ENCODE measurements around the gene CA10.
A peak's percentile ranks its signal among the peaks of the same experiment; 100 is the strongest.

CA10 gene

GRCh38 chr17:52170963-52171572, 12.6 kb upstream of the CA10 start:
- Histone ChIP-seq H4K20me1 (ENCODE audit: control insufficient read depth, insufficient read depth, low read depth, low read length) (no peaks in the 10 kb centered on the region), H3K4me1 (ENCODE audit: control insufficient read depth, low read length) (no peaks in the 10 kb centered on the region), H3F3A (ENCODE audit: control insufficient read depth, insufficient read depth) (no peaks in the 10 kb centered on the region), H3K79me2 (ENCODE audit: control insufficient read depth, low read length) (no peaks in the 10 kb centered on the region), H3K9me3 (ENCODE audit: control insufficient read depth, insufficient read depth, low read length) (no peaks in the 10 kb centered on the region), H3K27ac (ENCODE audit: low read depth, low read length) (no peak overlapping the region), H3K9me2 (replicated peaks; ENCODE audit: control insufficient read depth, low read length) (no peaks in the 10 kb centered on the region), H3K4me2 (ENCODE audit: low read length) (no peak overlapping the region), H3K4me3 (ENCODE audit: low read length) (no peak overlapping the region), H3K36me3 (ENCODE audit: control insufficient read depth, low read length) (no peaks in the 10 kb centered on the region), H3K27me3 (ENCODE audit: control insufficient read depth, low read length) (no peaks in the 10 kb centered on the region)
- TF ChIP-seq CTCF (IDR thresholded peaks at IDR 0.05; ENCODE audit: low read depth, low read length, poor library complexity, severe bottlenecking) (peak; percentile 38), EZH2phosphoT487 (IDR thresholded peaks at IDR 0.05; ENCODE audit: borderline replicate concordance, low read length) (no peak)

GRCh38 chr17:52160136-52160567, 1.6 kb upstream of the CA10 start:
- H3K27ac ChIP-seq (ENCODE audit: low read depth, low read length): no peak overlapping the region
- no peaks in the 10 kb centered on the region; the same call in 1 of the 2 replicates for H3K9me3 ChIP-seq (ENCODE audit: control insufficient read depth, insufficient read depth, low read length)
- H3K4me2 ChIP-seq (ENCODE audit: low read length): no peak overlapping the region
- TF ChIP-seq EZH2phosphoT487 (IDR thresholded peaks at IDR 0.05; ENCODE audit: borderline replicate concordance, low read length) (no peak), CTCF (IDR thresholded peaks at IDR 0.05; ENCODE audit: low read depth, low read length, poor library complexity, severe bottlenecking) (no peak)
- H3K4me3 ChIP-seq (ENCODE audit: low read length): no peak overlapping the region
- H3K79me2 ChIP-seq (ENCODE audit: control insufficient read depth, low read length): no peaks in the 10 kb centered on the region
- H3K4me1 ChIP-seq (ENCODE audit: control insufficient read depth, low read length): no peaks in the 10 kb centered on the region
- H3F3A ChIP-seq (ENCODE audit: control insufficient read depth, insufficient read depth): no peaks in the 10 kb centered on the region
- H3K27me3 ChIP-seq (ENCODE audit: control insufficient read depth, low read length): no peaks in the 10 kb centered on the region
- no peaks in the 10 kb centered on the region for H3K9me2 ChIP-seq (replicated peaks; ENCODE audit: control insufficient read depth, low read length)
- no peaks in the 10 kb centered on the region for H3K36me3 ChIP-seq (ENCODE audit: control insufficient read depth, low read length)
- no peaks in the 10 kb centered on the region for H4K20me1 ChIP-seq (ENCODE audit: control insufficient read depth, insufficient read depth, low read depth, low read length)

- Histone ChIP-seq H3K4me2 (ENCODE audit: low read length) (no peak overlapping the region), H3K4me3 (ENCODE audit: low read length) (no peak overlapping the region)
These were observed 977 bp upstream of the CA10 start for GRCh38 chr17:52159246-52160135.

More at GRCh38 chr17:52159246-52160135, 977 bp upstream of the CA10 start:
- Histone ChIP-seq H4K20me1 (ENCODE audit: control insufficient read depth, insufficient read depth, low read depth, low read length) (no peaks in the 10 kb centered on the region), H3F3A (ENCODE audit: control insufficient read depth, insufficient read depth) (no peaks in the 10 kb centered on the region), H3K36me3 (ENCODE audit: control insufficient read depth, low read length) (no peaks in the 10 kb centered on the region), H3K9me3 (ENCODE audit: control insufficient read depth, insufficient read depth, low read length) (no peaks in the 10 kb centered on the region; the same call in 1 of the 2 replicates), H3K9me2 (replicated peaks; ENCODE audit: control insufficient read depth, low read length) (no peaks in the 10 kb centered on the region), H3K27ac (ENCODE audit: low read depth, low read length) (no peak overlapping the region), H3K4me1 (ENCODE audit: control insufficient read depth, low read length) (no peaks in the 10 kb centered on the region), H3K79me2 (ENCODE audit: control insufficient read depth, low read length) (no peaks in the 10 kb centered on the region), H3K27me3 (ENCODE audit: control insufficient read depth, low read length) (no peaks in the 10 kb centered on the region)
- TF ChIP-seq EZH2phosphoT487 (IDR thresholded peaks at IDR 0.05; ENCODE audit: borderline replicate concordance, low read length): no peak
- TF ChIP-seq CTCF (IDR thresholded peaks at IDR 0.05; ENCODE audit: low read depth, low read length, poor library complexity, severe bottlenecking): no peak

All from DOHH2 (cell line).